D721Med (cell line): ENCODE measurements around the gene FAM76B.
"Not testable (repeated sequence)": the region's sequence is repeated elsewhere in the genome, so short reads cannot be mapped to it uniquely, and the experiment has no call there.

Source experiments
- DNase-seq: peaks from one replicate; pipeline ENCODE4 v3.0.0; 2011; ENCODE audit warnings: low spot score; ENCODE audit not compliant: insufficient read length
- FAIRE-seq: peaks from 2 replicates; lab custom pipeline; 2011; peaks lifted over from hg19 to GRCh38; lab: Jason Lieb, UNC
- CTCF ChIP-seq: IDR thresholded peaks from 2 replicates; pipeline ENCODE4 v1.5.1; 2012; ENCODE audit warnings: mild to moderate bottlenecking, control low read depth; ENCODE audit not compliant: insufficient read depth; ENCODE audit errors: missing control alignments

FAM76B gene

GRCh38 chr11:95829580-95830259 lies 40.1 kb upstream of the FAM76B start:
- FAIRE-seq: no peak
- TF ChIP-seq CTCF: no peak
- no peak for DNase-seq

GRCh38 chr11:95827696-95828095 lies 38.1 kb upstream of the FAM76B start:
- TF ChIP-seq CTCF: no peak
- DNase-seq (no peak), FAIRE-seq (no peak)

- FAIRE-seq (peak; percentile 16), DNase-seq (no peak)
- TF ChIP-seq CTCF: no peak
Measured at GRCh38 chr11:95821640-95822039, 32.1 kb upstream of the FAM76B start.

- DNase-seq (no peak), FAIRE-seq (no peak)
- no peak for TF ChIP-seq CTCF
Measured at GRCh38 chr11:95816037-95816436, 26.5 kb upstream of the FAM76B start.

GRCh38 chr11:95811052-95811451 lies 21.5 kb upstream of the FAM76B start:
- not testable (repeated sequence) for FAIRE-seq, DNase-seq

- not testable (repeated sequence) for DNase-seq, FAIRE-seq
Measured at GRCh38 chr11:95806464-95806863, 16.9 kb upstream of the FAM76B start.

- DNase-seq: no peak
- FAIRE-seq: no peak
Measured at GRCh38 chr11:95805869-95806268, 16.3 kb upstream of the FAM76B start.

GRCh38 chr11:95803973-95804372 lies 14.4 kb upstream of the FAM76B start:
- TF ChIP-seq CTCF: no peak
- FAIRE-seq: no peak

More at GRCh38 chr11:95805869-95806268, 16.3 kb upstream of the FAM76B start:
- no peak for TF ChIP-seq CTCF

More at GRCh38 chr11:95803973-95804372, 14.4 kb upstream of the FAM76B start:
- no peak for DNase-seq
